GM12865 (cell line): Measurements from ENCODE around the gene ZNF530.

Experiments
- DNase-seq: peaks from one replicate; pipeline ENCODE4 v3.0.0; 2010; ENCODE audit warnings: low read depth
- H3K4me3 ChIP-seq: 2 replicates; pipeline ENCODE4 v1.5.1; 2011; ENCODE audit warnings: mild to moderate bottlenecking, low read depth, low read length, control low read depth
- CTCF ChIP-seq: IDR thresholded peaks from 2 replicates; pipeline ENCODE4 v1.5.1; 2011; ENCODE audit warnings: low read length, control low read depth, low read depth, inconsistent platforms; ENCODE audit not compliant: insufficient read depth; ENCODE audit errors: missing control alignments

Gene ZNF530

GRCh38 chr19:57560049-57560491 is 39.6 kb upstream of the ZNF530 start:
- no peak for TF ChIP-seq CTCF
- no peak overlapping the region for H3K4me3 ChIP-seq
- DNase-seq, result no peak

DNA sequence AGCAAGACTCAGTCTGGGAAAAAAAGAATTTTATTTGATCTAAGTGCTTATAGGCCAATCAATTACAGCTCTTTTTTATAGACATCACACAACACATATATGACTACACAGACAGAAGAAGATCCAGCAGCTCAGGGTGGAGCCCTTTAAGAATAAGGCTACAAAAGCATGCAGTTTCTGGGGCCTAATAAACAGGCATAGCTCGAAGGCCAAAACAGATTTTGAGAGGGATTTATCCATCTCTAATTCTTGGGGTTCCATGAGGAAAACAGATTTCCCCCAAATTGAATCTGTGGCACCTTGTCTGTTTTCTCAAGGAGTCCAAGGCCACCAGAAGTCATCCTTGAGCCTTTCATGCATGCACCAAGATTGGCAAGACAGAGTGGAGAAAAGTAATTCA is 36.1 kb upstream of the ZNF530 start:
- DNase-seq, result no peak
- TF ChIP-seq CTCF, result no peak
- no peak overlapping the region for H3K4me3 ChIP-seq

GRCh38 chr19:57566396-57567265 is 33.1 kb upstream of the ZNF530 start:
- peak; percentile 41 for DNase-seq
- TF ChIP-seq CTCF, result no peak
- H3K4me3 ChIP-seq, result no peak overlapping the region

GRCh38 chr19:57570707-57571106 is 29.0 kb upstream of the ZNF530 start:
- no peak for DNase-seq
- no peak for TF ChIP-seq CTCF
- H3K4me3 ChIP-seq, result no peak overlapping the region

DNA sequence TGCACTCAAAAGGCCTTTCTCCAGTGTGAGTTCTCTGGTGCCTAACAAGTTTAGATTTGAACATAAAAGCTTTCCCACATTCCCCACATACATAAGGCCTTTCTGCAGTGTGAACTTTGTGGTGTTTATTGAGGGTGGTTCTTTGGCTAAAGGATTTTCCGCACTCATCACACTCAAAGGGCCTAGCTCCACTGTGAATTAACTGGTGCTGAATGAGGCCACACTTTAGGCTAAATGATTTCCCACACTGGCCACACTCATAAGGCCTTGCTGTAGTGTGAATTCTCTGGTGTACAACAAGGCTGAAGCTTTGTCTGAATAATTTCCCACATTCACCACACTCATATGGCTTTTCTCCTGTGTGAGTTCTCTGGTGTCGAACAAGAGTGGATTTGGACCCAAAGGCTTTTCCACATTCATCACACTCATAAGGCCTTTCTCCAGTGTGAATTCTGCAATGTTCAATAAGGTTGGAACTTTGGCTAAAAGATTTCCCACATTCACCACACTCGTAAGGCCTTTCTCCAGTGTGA is 27.2 kb upstream of the ZNF530 start:
- no peak overlapping the region for H3K4me3 ChIP-seq
- no peak for TF ChIP-seq CTCF
- no peak for DNase-seq

GRCh38 chr19:57576661-57577060 is 23.0 kb upstream of the ZNF530 start:
- H3K4me3 ChIP-seq, result no peak overlapping the region
- no peak for DNase-seq

More at GRCh38 chr19:57576661-57577060, 23.0 kb upstream of the ZNF530 start:
- no peak for TF ChIP-seq CTCF
